ENCODE results near the gene EEF1E1. TPM values are rescaled to one million over a fixed set of nuclear protein-coding genes. Genes with fewer than 3 reads are reported as not detected.

Gene EEF1E1
- total RNA-seq, 4 donors from 2014 or later = 6.2 to 70.1 (median 17.0) TPM

- Histone ChIP-seq H3K36me3 (peaks cover 0 to 26% (median 0%) of the 10 kb centered on the region in 3 donors), H3K9me3 (no peaks in the 10 kb centered on the region), H3K27ac (no peak overlapping the region), H3K4me1 (no peaks in the 10 kb centered on the region), H3K4me3 (no peak overlapping the region), H3K27me3 (no peaks in the 10 kb centered on the region)
- TF ChIP-seq CTCF (IDR thresholded peaks at IDR 0.05) (no peak), POLR2A (IDR thresholded peaks at IDR 0.05) (no peak)
- no peak for DNase-seq
Observed at GRCh38 chr6:8087870-8088754, 14.2 kb downstream of the EEF1E1 start.

- H3K36me3 ChIP-seq = peaks cover 0 to 26% (median 0%) of the 10 kb centered on the region in 3 donors
- H3K9me3 ChIP-seq = no peaks in the 10 kb centered on the region
- H3K27ac ChIP-seq = no peak overlapping the region
- no peak for DNase-seq
- no peaks in the 10 kb centered on the region for H3K27me3 ChIP-seq
- TF ChIP-seq POLR2A (IDR thresholded peaks at IDR 0.05) = no peak
- TF ChIP-seq CTCF (IDR thresholded peaks at IDR 0.05) = no peak
- no peak overlapping the region for H3K4me3 ChIP-seq
- no peaks in the 10 kb centered on the region for H3K4me1 ChIP-seq
Observed at GRCh38 chr6:8086755-8087306, 15.5 kb downstream of the EEF1E1 start.

- H3K4me3 ChIP-seq = no peak overlapping the region
- H3K4me1 ChIP-seq = no peaks in the 10 kb centered on the region
- no peak for DNase-seq
- no peak overlapping the region for H3K27ac ChIP-seq
- no peak for TF ChIP-seq CTCF (IDR thresholded peaks at IDR 0.05)
- TF ChIP-seq POLR2A (IDR thresholded peaks at IDR 0.05) = no peak
- H3K9me3 ChIP-seq = no peaks in the 10 kb centered on the region
- H3K36me3 ChIP-seq = peaks cover 0 to 18% (median 0%) of the 10 kb centered on the region in 3 donors
- no peaks in the 10 kb centered on the region for H3K27me3 ChIP-seq
Observed at GRCh38 chr6:8085053-8085511, 17.3 kb downstream of the EEF1E1 start.

GRCh38 chr6:8084586-8084985, 17.8 kb downstream of the EEF1E1 start:
- H3K27ac ChIP-seq = no peak overlapping the region
- H3K4me3 ChIP-seq = no peak overlapping the region
- H3K9me3 ChIP-seq = no peaks in the 10 kb centered on the region
- no peak for DNase-seq
- H3K4me1 ChIP-seq = no peaks in the 10 kb centered on the region
- TF ChIP-seq CTCF (IDR thresholded peaks at IDR 0.05) = no peak
- TF ChIP-seq POLR2A (IDR thresholded peaks at IDR 0.05) = no peak
- peaks cover 0 to 16% (median 0%) of the 10 kb centered on the region in 3 donors for H3K36me3 ChIP-seq
- H3K27me3 ChIP-seq = no peaks in the 10 kb centered on the region

GRCh38 chr6:8082954-8083858, 19.1 kb downstream of the EEF1E1 start:
- H3K4me3 ChIP-seq = no peak overlapping the region
- H3K27me3 ChIP-seq = no peaks in the 10 kb centered on the region
- H3K4me1 ChIP-seq = no peaks in the 10 kb centered on the region
- no peak for DNase-seq
- H3K9me3 ChIP-seq = no peaks in the 10 kb centered on the region
- TF ChIP-seq CTCF (IDR thresholded peaks at IDR 0.05) = no peak
- no peak for TF ChIP-seq POLR2A (IDR thresholded peaks at IDR 0.05)
- no peak overlapping the region for H3K27ac ChIP-seq
- H3K36me3 ChIP-seq = peaks cover 0 to 5% (median 0%) of the 10 kb centered on the region in 3 donors
